HEK293 (cell line): ENCODE data around the gene CST6.

Experiments
- CTCF ChIA-PET: fragments of 350-600 bp; formaldehyde crosslinking; extraction: SDS; loops from one replicate; lab custom pipeline; 2021; ENCODE audit warnings: antibody characterized with exemption; lab: Yijun Ruan, JAX
- POLR2A ChIA-PET: fragments of 300-600 bp; formaldehyde crosslinking; extraction: SDS; loops from one replicate; lab custom pipeline; 2020; ENCODE audit warnings: antibody characterized with exemption, inconsistent platforms; lab: Yijun Ruan, JAX
- H3K27ac ChIP-seq: fragments of 200-500 bp; sonication (Bioruptor generic); 2 replicates; pipeline ENCODE4 v1.5.1; 2014; ENCODE audit warnings: low read depth, low read length, control low read depth, inconsistent platforms; ENCODE audit errors: extremely low read depth
- H3K36me3 ChIP-seq, 2 experiments: fragments of 200-500 bp in 1 of 2; sonication (Bioruptor generic) in 1 of 2; 1 replicate in 1 of 2; 2 replicates in 1 of 2; pipeline ENCODE4 v1.5.1; 2014 to 2017; ENCODE audit warnings: inconsistent platforms in 2 of 2, low read length in 2 of 2; ENCODE audit not compliant: control insufficient read depth in 2 of 2, insufficient read depth in 1 of 2
- H3K4me1 ChIP-seq: fragments of 200-500 bp; sonication (Bioruptor generic); 2 replicates; pipeline ENCODE4 v1.5.1; 2014; ENCODE audit warnings: mild to moderate bottlenecking, low read length, inconsistent platforms; ENCODE audit not compliant: control insufficient read depth, insufficient read depth
- H3K4me3 ChIP-seq: 2 replicates; pipeline ENCODE4 v1.5.1; 2011; ENCODE audit warnings: low read depth, mild to moderate bottlenecking, control low read depth, low read length, moderate library complexity
- H3K9me3 ChIP-seq: fragments of 200-500 bp; sonication (Bioruptor generic); 2 replicates; pipeline ENCODE4 v1.5.1; 2014; ENCODE audit warnings: low read depth, low read length, inconsistent platforms; ENCODE audit not compliant: control insufficient read depth, insufficient read depth
- BCL11B ChIP-seq: fragments of 450-650 bp; formaldehyde crosslinking; IDR thresholded peaks from 2 replicates; pipeline ENCODE4 v1.5.1; 2016; ENCODE audit warnings: low read depth, missing biosample characterization, missing genetic modification characterization
- GLIS1 ChIP-seq: fragments of 450-650 bp; formaldehyde crosslinking; IDR thresholded peaks from 2 replicates; pipeline ENCODE4 v1.5.1; 2016; ENCODE audit warnings: missing biosample characterization, missing genetic modification characterization
- GLIS2 ChIP-seq: fragments of 450-650 bp; formaldehyde crosslinking; IDR thresholded peaks from 2 replicates; pipeline ENCODE4 v1.5.1; 2016; ENCODE audit warnings: missing biosample characterization, missing genetic modification characterization
- KLF16 ChIP-seq: fragments of 450-650 bp; formaldehyde crosslinking; IDR thresholded peaks from 2 replicates; pipeline ENCODE4 v1.5.1; 2017; ENCODE audit warnings: missing biosample characterization, missing genetic modification characterization
- KLF8 ChIP-seq: fragments of 450-650 bp; formaldehyde crosslinking; IDR thresholded peaks from 2 replicates; pipeline ENCODE4 v1.5.1; 2016; ENCODE audit warnings: missing biosample characterization, missing genetic modification characterization
- REPIN1 ChIP-seq: fragments of 450-650 bp; formaldehyde crosslinking; IDR thresholded peaks from 2 replicates; pipeline ENCODE4 v1.5.1; 2017; ENCODE audit warnings: missing biosample characterization, missing genetic modification characterization, low read depth
- SCRT1 ChIP-seq: fragments of 450-650 bp; formaldehyde crosslinking; IDR thresholded peaks from 2 replicates; pipeline ENCODE4 v1.5.1; 2016; ENCODE audit warnings: missing biosample characterization, missing genetic modification characterization, borderline replicate concordance
- SCRT2 ChIP-seq: fragments of 450-650 bp; formaldehyde crosslinking; IDR thresholded peaks from 2 replicates; pipeline ENCODE4 v1.5.1; 2016; ENCODE audit warnings: missing biosample characterization, missing genetic modification characterization
- SP3 ChIP-seq: fragments of 450-650 bp; formaldehyde crosslinking; IDR thresholded peaks from 2 replicates; pipeline ENCODE4 v1.5.1; 2016; ENCODE audit warnings: missing biosample characterization, missing genetic modification characterization
- SP7 ChIP-seq: fragments of 450-650 bp; formaldehyde crosslinking; IDR thresholded peaks from 2 replicates; pipeline ENCODE4 v1.5.1; 2016; ENCODE audit warnings: missing biosample characterization, missing genetic modification characterization
- ZBTB17 ChIP-seq: fragments of 450-650 bp; formaldehyde crosslinking; IDR thresholded peaks from 2 replicates; pipeline ENCODE4 v1.5.1; 2016; ENCODE audit warnings: missing biosample characterization, missing genetic modification characterization
- ZBTB7A ChIP-seq: fragments of 450-650 bp; formaldehyde crosslinking; IDR thresholded peaks from 2 replicates; pipeline ENCODE4 v1.5.1; 2016; ENCODE audit warnings: low read depth, missing biosample characterization, missing genetic modification characterization
- ZEB2 ChIP-seq: fragments of 450-650 bp; formaldehyde crosslinking; IDR thresholded peaks from 2 replicates; pipeline ENCODE4 v1.5.1; 2016; ENCODE audit warnings: missing biosample characterization, missing genetic modification characterization
- ZNF211 ChIP-seq: fragments of 450-650 bp; formaldehyde crosslinking; IDR thresholded peaks from 2 replicates; pipeline ENCODE4 v1.5.1; 2016; ENCODE audit warnings: low read depth, missing biosample characterization, missing genetic modification characterization
- ZNF335 ChIP-seq: fragments of 450-650 bp; formaldehyde crosslinking; conservative IDR thresholded peaks from 2 replicates; pipeline ENCODE4 v1.5.1; 2016; ENCODE audit warnings: missing biosample characterization, missing genetic modification characterization
- ZNF341 ChIP-seq: fragments of 450-650 bp; formaldehyde crosslinking; IDR thresholded peaks from 2 replicates; pipeline ENCODE4; 2016; ENCODE audit warnings: low read depth, missing biosample characterization, missing genetic modification characterization
- ZNF596 ChIP-seq: fragments of 450-650 bp; IDR thresholded peaks from 2 replicates; pipeline ENCODE4 v1.5.0; 2018; ENCODE audit warnings: missing biosample characterization, mild to moderate bottlenecking, missing genetic modification characterization, moderate library complexity
- ZNF629 ChIP-seq: fragments of 450-650 bp; formaldehyde crosslinking; IDR thresholded peaks from 2 replicates; pipeline ENCODE4 v1.5.1; 2017; ENCODE audit warnings: missing biosample characterization, missing genetic modification characterization
- ZNF654 ChIP-seq: fragments of 450-650 bp; formaldehyde crosslinking; IDR thresholded peaks from 2 replicates; pipeline ENCODE4 v1.5.1; 2016; ENCODE audit warnings: low read depth, missing biosample characterization, missing genetic modification characterization
- TF ChIP-seq, protein P1 (sequence below): fragments of 450-650 bp; formaldehyde crosslinking; IDR thresholded peaks from 2 replicates; pipeline ENCODE4 v1.5.1; 2017; ENCODE audit warnings: missing biosample characterization, missing genetic modification characterization
- TF ChIP-seq, protein P2 (sequence below): fragments of 450-650 bp; formaldehyde crosslinking; IDR thresholded peaks from 2 replicates; pipeline ENCODE4 v1.5.1; 2016; ENCODE audit warnings: missing biosample characterization, missing genetic modification characterization
- TF ChIP-seq, protein P3 (sequence below): fragments of 450-650 bp; formaldehyde crosslinking; IDR thresholded peaks from 2 replicates; pipeline ENCODE4 v1.5.1; 2016; ENCODE audit warnings: missing biosample characterization, missing genetic modification characterization
- TF ChIP-seq, protein P4 (sequence below): fragments of 450-650 bp; formaldehyde crosslinking; optimal IDR thresholded peaks from 2 replicates; pipeline ENCODE3; 2016; ENCODE audit warnings: missing biosample characterization, mild to moderate bottlenecking, missing genetic modification characterization
- TF ChIP-seq, protein P5 (sequence below): fragments of 450-650 bp; formaldehyde crosslinking; IDR thresholded peaks from 2 replicates; pipeline ENCODE4 v1.5.1; 2016; ENCODE audit warnings: missing biosample characterization, missing genetic modification characterization

Gene CST6

DNA sequence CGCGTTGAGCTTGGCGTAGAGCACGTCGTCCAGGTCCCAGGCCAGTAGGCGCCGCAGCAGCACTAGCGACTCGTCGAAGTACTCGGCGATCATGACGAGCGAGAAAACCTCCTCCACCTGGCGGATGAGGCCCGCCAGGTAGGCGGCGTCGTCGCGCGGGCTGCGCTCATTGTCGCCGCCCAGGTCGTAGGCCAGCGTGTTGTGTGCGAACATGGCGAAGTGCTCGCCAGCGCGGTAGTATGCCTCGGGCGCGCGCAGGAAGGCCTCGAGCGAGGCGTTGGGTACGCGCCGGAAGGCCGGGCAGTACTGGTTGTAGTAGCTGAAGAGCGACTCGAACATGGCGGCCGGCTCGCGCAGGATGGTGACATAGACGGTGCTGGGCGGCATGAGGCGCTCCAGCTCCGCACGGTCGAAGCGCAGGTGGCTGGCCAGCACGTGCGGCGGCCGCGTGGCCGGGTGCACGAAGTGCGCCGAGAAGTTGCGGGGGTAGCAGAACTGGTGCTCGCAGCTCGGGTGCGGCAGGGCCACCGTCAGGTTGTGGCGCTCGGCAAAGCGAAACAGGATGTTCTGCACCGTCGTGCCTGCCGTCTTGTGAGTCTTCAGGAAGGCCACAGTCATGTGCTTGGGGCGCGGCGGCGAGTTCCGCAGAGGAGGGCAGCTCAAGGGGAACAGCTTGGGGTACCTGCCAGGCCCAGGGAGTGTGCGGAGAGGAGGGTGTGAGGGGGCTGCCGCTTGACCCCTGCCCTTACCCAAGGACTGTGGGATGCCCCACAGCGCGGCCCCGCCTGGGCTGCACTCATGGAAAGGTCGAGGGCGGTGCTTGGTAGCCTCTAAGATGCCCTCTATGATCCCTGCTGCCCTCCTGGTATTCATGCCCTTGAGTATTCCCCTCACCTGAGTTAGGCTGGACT is 31.4 kb downstream of the CST6 start (continued):
- TF ChIP-seq, protein P1, sequence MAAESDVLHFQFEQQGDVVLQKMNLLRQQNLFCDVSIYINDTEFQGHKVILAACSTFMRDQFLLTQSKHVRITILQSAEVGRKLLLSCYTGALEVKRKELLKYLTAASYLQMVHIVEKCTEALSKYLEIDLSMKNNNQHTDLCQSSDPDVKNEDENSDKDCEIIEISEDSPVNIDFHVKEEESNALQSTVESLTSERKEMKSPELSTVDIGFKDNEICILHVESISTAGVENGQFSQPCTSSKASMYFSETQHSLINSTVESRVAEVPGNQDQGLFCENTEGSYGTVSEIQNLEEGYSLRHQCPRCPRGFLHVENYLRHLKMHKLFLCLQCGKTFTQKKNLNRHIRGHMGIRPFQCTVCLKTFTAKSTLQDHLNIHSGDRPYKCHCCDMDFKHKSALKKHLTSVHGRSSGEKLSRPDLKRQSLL (tag by site-specific recombination) = no peak
- TF ChIP-seq REPIN1 (tag by site-specific recombination) (no peak), KLF8 (tag by site-specific recombination) (no peak), ZNF211 (tag by site-specific recombination) (no peak)
- TF ChIP-seq, protein P2, sequence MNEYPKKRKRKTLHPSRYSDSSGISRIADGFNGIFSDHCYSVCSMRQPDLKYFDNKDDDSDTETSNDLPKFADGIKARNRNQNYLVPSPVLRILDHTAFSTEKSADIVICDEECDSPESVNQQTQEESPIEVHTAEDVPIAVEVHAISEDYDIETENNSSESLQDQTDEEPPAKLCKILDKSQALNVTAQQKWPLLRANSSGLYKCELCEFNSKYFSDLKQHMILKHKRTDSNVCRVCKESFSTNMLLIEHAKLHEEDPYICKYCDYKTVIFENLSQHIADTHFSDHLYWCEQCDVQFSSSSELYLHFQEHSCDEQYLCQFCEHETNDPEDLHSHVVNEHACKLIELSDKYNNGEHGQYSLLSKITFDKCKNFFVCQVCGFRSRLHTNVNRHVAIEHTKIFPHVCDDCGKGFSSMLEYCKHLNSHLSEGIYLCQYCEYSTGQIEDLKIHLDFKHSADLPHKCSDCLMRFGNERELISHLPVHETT (tag by site-specific recombination) = no peak

DNA sequence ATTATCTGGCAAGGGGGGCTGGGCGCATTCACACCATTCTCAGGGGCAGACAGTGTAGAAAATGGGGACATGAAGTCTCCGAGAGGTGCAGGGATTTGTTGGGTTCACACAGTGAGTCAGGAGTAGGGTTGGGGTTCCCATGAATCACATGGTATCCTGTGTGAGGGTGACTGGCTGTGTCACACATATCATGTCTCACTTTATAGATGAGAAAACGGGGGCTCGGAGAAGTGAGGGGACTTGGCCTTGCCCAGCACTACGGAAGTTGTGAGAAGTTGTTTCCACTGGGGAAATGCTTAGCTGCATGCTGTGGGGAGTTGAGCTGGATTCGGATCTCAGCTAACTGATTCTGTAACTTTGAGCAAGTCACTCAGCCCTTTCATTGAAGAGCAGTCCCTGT is 32.9 kb downstream of the CST6 start:
- Histone ChIP-seq H3K4me3 (no peak overlapping the region), H3K4me1 (no peaks in the 10 kb centered on the region)
- POLR2A ChIA-PET = interaction anchor here (0.6 to 1.3 kb wide), 5 partner anchors 14 to 42 kb away, joined by 3 to 4 read pairs (median 4); partner anchors contain the start of genes BANF1 and EIF1AD

DNA sequence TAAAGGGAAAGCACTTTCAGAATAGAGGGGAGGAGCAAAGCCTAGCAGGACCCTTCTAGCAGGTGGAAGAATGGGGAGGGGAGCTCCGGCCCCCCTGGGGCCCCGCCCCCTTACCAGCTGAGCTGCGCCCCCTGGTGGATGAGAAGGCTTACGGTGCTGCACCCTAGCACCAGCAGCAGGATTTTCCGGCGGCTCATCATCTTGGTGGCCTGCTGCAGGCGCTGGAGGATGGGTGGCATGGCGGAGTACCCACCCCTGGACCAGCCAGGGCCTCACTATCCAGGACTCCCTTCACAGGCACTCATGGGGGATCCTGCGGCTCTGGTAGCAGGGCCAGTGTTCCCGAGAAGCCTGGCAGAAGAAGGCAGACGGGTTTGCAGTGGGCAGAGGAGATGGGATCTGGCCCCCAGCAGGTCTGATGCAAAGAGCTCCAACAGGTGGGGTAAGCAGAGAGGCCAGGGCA is 33.4 kb downstream of the CST6 start:
- H3K4me1 ChIP-seq = no peaks in the 10 kb centered on the region
- no peaks in the 10 kb centered on the region for H3K36me3 ChIP-seq
- H3K4me3 ChIP-seq = no peak overlapping the region
- no peak overlapping the region for H3K27ac ChIP-seq
- H3K9me3 ChIP-seq = no peaks in the 10 kb centered on the region
- CTCF ChIA-PET = interaction anchor here (0.6 to 5.3 kb wide), 46 partner anchors 9 to 1742 kb away, joined by 3 to 49 read pairs (median 4); partner anchors contain the start of genes BANF1, CATSPER1, CST6 and EIF1AD
- POLR2A ChIA-PET = interaction anchor here (0.6 to 1.3 kb wide), 5 partner anchors 10 to 43 kb away, joined by 3 to 4 read pairs (median 4); partner anchors contain the start of genes BANF1 and EIF1AD
- peak; percentile 71 for TF ChIP-seq GLIS2 (tag by site-specific recombination)
- peak; percentile 83 for TF ChIP-seq SCRT1
- TF ChIP-seq ZNF629 (tag by site-specific recombination) = 0 out of 2 replicates have a peak, but pooled peaks have one; percentile 22
- peak; percentile 95 for TF ChIP-seq SCRT2 (tag by site-specific recombination)
- TF ChIP-seq, protein P3, sequence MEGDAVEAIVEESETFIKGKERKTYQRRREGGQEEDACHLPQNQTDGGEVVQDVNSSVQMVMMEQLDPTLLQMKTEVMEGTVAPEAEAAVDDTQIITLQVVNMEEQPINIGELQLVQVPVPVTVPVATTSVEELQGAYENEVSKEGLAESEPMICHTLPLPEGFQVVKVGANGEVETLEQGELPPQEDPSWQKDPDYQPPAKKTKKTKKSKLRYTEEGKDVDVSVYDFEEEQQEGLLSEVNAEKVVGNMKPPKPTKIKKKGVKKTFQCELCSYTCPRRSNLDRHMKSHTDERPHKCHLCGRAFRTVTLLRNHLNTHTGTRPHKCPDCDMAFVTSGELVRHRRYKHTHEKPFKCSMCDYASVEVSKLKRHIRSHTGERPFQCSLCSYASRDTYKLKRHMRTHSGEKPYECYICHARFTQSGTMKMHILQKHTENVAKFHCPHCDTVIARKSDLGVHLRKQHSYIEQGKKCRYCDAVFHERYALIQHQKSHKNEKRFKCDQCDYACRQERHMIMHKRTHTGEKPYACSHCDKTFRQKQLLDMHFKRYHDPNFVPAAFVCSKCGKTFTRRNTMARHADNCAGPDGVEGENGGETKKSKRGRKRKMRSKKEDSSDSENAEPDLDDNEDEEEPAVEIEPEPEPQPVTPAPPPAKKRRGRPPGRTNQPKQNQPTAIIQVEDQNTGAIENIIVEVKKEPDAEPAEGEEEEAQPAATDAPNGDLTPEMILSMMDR (tag by site-specific recombination) = peak; percentile 78
- no peak for TF ChIP-seq ZBTB7A (tag by site-specific recombination)
- TF ChIP-seq ZNF341 (tag by site-specific recombination) = 0 out of 2 replicates have a peak, but pooled peaks have one; percentile 8
- TF ChIP-seq KLF16 (tag by site-specific recombination) = peak; percentile 73
- TF ChIP-seq ZBTB17 = peak; percentile 54
- TF ChIP-seq SP3 (tag by site-specific recombination) = peak; percentile 78
- 0 out of 2 replicates have a peak, but pooled peaks have one; percentile 13 for TF ChIP-seq SP7
- TF ChIP-seq GLIS1 (tag by site-specific recombination) = peak; percentile 37; the same call in 1 of the 2 replicates
- TF ChIP-seq, protein P4, sequence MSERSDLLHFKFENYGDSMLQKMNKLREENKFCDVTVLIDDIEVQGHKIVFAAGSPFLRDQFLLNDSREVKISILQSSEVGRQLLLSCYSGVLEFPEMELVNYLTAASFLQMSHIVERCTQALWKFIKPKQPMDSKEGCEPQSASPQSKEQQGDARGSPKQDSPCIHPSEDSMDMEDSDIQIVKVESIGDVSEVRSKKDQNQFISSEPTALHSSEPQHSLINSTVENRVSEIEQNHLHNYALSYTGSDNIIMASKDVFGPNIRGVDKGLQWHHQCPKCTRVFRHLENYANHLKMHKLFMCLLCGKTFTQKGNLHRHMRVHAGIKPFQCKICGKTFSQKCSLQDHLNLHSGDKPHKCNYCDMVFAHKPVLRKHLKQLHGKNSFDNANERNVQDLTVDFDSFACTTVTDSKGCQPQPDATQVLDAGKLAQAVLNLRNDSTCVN (tag by site-specific recombination) = no peak
- TF ChIP-seq, protein P5, sequence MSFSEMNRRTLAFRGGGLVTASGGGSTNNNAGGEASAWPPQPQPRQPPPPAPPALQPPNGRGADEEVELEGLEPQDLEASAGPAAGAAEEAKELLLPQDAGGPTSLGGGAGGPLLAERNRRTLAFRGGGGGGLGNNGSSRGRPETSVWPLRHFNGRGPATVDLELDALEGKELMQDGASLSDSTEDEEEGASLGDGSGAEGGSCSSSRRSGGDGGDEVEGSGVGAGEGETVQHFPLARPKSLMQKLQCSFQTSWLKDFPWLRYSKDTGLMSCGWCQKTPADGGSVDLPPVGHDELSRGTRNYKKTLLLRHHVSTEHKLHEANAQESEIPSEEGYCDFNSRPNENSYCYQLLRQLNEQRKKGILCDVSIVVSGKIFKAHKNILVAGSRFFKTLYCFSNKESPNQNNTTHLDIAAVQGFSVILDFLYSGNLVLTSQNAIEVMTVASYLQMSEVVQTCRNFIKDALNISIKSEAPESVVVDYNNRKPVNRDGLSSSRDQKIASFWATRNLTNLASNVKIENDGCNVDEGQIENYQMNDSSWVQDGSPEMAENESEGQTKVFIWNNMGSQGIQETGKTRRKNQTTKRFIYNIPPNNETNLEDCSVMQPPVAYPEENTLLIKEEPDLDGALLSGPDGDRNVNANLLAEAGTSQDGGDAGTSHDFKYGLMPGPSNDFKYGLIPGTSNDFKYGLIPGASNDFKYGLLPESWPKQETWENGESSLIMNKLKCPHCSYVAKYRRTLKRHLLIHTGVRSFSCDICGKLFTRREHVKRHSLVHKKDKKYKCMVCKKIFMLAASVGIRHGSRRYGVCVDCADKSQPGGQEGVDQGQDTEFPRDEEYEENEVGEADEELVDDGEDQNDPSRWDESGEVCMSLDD (tag by site-specific recombination) = peak; percentile 74; the same call in 1 of the 2 replicates
- TF ChIP-seq ZEB2 = 0 out of 2 replicates have a peak, but pooled peaks have one; percentile 14
- TF ChIP-seq ZNF596 (tag by site-specific recombination) = no peak
- peak; percentile 28 for TF ChIP-seq ZNF654 (tag by site-specific recombination)

More for the DNA sequence above, 32.9 kb downstream of the CST6 start:
- TF ChIP-seq BCL11B (tag by site-specific recombination) (no peak), ZNF335 (tag by site-specific recombination) (peak; percentile 49)
- Histone ChIP-seq H3K27ac (no peak overlapping the region), H3K36me3 (no peaks in the 10 kb centered on the region), H3K9me3 (no peaks in the 10 kb centered on the region)
- CTCF ChIA-PET = interaction anchor here (0.6 to 5.3 kb wide), 35 partner anchors 9 to 1742 kb away, joined by 3 to 49 read pairs (median 4); partner anchors contain the start of genes BANF1, CATSPER1, CST6 and EIF1AD
